Colon (tissue), 2 donors: ENCODE measurements around the gene EGFR.

ENCODE experiments used
- FAIRE-seq: peaks from 2 replicates; lab custom pipeline; 2012; peaks lifted over from hg19 to GRCh38; lab: Jason Lieb, UNC
- donor health status: control.
- donor health status: control.

The EGFR gene

DNA sequence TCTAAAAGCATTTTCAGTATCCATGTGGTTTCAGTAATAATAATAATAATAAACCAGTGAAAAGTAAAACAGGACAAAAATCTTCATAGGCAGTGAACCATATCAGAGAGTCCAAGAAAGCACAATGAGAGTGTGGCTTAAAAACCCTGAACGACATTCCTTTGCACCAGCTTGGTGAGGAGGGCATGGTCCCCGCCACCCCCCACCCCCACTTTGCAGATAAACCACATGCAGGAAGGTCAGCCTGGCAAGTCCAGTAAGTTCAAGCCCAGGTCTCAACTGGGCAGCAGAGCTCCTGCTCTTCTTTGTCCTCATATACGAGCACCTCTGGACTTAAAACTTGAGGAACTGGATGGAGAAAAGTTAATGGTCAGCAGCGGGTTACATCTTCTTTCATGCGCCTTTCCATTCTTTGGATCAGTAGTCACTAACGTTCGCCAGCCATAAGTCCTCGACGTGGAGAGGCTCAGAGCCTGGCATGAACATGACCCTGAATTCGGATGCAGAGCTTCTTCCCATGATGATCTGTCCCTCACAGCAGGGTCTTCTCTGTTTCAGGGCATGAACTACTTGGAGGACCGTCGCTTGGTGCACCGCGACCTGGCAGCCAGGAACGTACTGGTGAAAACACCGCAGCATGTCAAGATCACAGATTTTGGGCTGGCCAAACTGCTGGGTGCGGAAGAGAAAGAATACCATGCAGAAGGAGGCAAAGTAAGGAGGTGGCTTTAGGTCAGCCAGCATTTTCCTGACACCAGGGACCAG, 172.5 kb downstream of the EGFR start:
- FAIRE-seq = no peak

DNA sequence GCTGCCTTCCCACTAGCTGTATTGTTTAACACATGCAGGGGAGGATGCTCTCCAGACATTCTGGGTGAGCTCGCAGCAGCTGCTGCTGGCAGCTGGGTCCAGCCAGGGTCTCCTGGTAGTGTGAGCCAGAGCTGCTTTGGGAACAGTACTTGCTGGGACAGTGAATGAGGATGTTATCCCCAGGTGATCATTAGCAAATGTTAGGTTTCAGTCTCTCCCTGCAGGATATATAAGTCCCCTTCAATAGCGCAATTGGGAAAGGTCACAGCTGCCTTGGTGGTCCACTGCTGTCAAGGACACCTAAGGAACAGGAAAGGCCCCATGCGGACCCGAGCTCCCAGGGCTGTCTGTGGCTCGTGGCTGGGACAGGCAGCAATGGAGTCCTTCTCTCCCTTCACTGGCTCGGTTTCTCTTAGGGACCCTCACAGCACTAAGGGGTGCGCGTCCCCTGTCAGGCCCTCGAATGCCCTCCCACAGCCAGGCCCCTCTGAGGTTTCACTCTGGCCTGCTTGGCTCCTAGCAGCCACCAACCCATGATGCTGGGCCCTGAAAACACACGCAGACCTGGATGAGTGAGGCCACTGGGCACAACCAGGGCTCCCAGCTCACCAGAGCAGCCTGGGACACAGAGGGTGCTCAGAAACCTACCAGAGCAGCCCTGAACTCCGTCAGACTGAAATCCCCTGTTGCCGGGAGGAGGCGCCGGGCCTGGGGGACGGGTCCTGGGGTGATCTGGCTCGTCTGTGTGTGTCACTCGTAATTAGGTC, 173.3 kb downstream of the EGFR start:
- FAIRE-seq = no peak

DNA sequence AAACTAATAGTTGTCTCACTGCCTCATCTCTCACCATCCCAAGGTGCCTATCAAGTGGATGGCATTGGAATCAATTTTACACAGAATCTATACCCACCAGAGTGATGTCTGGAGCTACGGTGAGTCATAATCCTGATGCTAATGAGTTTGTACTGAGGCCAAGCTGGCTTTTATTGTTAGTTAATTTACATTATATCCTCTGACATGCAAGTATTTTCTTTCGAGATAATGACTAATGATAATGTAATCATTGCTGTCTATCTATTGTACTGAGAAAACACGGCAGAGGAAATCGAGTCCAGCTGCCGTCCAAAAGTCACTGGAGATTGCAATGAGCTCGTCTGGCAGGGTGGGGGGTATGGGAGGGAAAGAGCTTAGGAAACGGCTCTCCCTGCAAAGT, 173.9 kb downstream of the EGFR start:
- FAIRE-seq = no peak

DNA sequence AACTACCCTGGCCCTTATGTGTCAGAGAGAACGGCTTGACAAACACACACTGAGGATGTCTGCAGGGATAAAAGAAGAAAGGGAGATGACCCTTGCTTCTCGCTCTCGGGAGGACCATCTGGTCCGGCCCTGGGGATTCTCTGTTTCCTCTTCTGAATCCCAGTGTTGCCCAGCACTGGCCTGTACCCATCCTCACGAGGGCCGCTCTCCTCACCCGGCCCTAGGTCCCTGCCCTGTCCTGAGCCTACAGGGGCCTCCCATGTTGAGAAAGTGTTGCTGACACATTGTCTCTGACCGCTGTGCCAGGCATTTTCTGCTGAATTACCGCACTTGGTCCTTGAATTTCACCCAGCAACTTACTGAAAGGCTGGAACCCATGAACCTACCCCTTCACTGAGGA, 174.4 kb downstream of the EGFR start:
- FAIRE-seq = no peak

DNA sequence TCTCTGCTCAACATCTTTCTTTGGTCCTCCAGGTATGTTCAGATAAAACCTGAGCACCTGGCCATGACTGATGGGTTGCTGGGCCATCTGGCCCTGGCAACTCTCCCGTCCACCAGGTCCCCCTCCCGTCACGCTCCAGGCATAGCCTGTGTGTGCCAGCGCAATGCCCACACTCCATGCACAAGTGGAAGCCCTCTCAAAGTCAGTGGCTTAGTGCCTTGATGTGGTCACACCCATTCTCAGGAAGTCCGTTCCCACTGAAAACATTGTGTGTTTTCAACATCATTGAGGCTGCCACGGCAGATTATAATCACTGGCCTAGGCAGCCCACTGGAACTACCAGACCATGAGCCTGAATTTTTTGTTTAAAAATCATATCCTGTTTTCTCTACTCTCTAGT, 175.7 kb downstream of the EGFR start:
- no peak for FAIRE-seq

DNA sequence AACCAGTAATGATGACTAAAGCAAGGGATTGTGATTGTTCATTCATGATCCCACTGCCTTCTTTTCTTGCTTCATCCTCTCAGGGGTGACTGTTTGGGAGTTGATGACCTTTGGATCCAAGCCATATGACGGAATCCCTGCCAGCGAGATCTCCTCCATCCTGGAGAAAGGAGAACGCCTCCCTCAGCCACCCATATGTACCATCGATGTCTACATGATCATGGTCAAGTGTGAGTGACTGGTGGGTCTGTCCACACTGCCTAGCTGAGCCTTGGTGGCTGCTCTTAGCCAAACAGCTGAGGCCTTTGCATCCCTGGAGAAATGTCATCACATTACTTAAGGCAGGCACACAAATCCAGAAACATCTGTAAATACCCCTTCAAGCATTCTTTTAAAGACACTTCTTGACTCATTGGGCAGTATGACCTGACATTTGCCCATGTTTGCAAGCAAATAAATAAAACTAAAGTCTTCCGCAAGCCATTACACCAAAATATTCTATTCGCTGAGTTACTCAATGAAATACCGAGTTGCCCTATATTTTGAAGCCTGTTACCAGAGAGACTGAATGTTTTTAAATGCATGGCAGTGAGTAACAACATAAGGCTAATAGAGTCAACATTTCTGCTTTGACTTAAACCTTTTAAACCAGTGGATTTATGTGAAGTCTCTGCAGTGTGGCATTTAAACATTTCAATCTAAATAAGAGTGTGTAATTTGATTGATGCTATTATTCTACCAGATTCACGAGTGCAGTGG, 180.0 kb downstream of the EGFR start:
- FAIRE-seq = no peak

DNA sequence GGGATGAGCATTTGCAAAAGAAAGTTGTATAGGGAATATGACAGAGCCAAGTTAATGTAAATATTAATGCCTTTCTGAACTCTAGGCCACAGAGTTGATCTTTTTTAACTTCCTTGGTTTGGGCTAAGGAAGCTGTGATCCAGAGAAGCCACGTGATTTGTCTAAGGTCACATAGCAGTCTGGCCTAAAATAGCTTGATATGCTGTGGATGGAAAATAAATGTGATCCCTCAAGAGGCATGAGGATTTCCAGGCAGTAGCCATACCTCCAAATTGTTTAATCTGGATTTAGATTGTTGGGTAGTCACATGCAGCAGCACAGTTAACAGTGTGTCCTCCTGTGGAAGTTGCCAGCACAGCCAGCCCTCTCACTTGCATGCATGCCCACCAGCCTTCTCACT, 180.6 kb downstream of the EGFR start:
- FAIRE-seq = no peak

DNA sequence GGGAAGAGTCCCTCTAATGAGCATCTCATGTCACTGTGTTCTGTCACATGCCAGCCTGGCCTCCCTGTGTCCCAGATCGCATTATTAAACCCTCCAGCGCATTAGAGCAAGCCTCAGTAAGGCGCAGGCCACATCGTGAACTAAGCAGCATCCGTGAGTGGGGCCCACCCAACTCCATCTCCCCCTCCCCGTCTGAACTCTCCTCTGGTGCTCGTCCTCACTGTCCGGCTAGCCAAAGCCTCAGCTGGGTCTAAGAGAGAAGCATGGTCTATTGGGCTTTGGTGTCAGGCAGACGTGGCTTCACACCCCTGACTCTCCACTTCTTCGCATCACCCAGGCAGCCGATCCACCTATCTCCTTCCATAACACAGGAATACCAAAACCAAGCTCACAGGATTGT, 181.6 kb downstream of the EGFR start:
- FAIRE-seq = no peak

DNA sequence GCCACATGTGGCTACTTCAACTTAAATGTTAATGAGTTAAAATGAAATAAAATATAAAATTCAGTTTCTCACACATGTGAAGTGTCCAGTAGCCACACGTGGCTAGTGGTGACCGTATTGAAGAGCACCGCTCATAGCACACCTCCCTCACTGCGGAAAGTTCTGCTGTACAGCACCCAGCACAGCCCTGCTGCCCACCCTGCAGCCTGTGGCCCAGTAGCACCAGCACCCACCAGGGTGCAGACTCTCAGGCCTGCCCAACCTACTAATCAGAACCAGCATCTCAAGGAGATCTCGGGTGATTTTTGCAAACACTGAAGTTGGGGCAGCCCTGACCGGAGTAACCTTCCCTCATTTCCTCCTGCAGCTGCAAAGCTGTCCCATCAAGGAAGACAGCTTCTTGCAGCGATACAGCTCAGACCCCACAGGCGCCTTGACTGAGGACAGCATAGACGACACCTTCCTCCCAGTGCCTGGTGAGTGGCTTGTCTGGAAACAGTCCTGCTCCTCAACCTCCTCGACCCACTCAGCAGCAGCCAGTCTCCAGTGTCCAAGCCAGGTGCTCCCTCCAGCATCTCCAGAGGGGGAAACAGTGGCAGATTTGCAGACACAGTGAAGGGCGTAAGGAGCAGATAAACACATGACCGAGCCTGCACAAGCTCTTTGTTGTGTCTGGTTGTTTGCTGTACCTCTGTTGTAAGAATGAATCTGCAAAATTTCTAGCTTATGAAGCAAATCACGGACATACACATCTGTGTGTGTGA, 183.5 kb downstream of the EGFR start:
- FAIRE-seq = no peak

DNA sequence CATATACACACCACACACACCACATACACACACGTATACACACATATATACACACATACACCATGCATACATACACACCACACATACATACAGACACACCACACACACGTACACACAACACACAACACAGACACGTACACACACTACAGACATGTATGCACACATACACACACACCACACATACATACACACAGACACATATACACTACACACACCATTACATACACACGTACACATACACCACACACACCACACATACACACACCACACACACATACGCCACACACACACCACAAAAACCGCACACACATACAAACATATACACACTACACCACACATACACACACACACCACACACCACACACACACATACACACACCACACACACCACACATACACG, 184.5 kb downstream of the EGFR start:
- no peak for FAIRE-seq

DNA sequence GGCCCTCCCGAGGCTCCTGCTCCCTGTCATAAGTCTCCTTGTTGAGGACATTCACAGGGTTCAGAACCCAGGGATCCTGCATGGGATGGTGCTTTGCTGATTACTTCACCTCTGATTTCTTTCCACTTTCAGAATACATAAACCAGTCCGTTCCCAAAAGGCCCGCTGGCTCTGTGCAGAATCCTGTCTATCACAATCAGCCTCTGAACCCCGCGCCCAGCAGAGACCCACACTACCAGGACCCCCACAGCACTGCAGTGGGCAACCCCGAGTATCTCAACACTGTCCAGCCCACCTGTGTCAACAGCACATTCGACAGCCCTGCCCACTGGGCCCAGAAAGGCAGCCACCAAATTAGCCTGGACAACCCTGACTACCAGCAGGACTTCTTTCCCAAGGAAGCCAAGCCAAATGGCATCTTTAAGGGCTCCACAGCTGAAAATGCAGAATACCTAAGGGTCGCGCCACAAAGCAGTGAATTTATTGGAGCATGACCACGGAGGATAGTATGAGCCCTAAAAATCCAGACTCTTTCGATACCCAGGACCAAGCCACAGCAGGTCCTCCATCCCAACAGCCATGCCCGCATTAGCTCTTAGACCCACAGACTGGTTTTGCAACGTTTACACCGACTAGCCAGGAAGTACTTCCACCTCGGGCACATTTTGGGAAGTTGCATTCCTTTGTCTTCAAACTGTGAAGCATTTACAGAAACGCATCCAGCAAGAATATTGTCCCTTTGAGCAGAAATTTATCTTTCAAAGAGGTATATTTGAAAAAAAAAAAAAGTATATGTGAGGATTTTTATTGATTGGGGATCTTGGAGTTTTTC, 186.5 kb downstream of the EGFR start:
- no peak for FAIRE-seq

DNA sequence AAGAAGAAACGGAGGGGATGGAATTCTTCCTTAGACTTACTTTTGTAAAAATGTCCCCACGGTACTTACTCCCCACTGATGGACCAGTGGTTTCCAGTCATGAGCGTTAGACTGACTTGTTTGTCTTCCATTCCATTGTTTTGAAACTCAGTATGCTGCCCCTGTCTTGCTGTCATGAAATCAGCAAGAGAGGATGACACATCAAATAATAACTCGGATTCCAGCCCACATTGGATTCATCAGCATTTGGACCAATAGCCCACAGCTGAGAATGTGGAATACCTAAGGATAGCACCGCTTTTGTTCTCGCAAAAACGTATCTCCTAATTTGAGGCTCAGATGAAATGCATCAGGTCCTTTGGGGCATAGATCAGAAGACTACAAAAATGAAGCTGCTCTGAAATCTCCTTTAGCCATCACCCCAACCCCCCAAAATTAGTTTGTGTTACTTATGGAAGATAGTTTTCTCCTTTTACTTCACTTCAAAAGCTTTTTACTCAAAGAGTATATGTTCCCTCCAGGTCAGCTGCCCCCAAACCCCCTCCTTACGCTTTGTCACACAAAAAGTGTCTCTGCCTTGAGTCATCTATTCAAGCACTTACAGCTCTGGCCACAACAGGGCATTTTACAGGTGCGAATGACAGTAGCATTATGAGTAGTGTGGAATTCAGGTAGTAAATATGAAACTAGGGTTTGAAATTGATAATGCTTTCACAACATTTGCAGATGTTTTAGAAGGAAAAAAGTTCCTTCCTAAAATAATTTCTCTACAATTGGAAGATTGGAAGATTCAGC, 187.6 kb downstream of the EGFR start:
- FAIRE-seq = no peak

DNA sequence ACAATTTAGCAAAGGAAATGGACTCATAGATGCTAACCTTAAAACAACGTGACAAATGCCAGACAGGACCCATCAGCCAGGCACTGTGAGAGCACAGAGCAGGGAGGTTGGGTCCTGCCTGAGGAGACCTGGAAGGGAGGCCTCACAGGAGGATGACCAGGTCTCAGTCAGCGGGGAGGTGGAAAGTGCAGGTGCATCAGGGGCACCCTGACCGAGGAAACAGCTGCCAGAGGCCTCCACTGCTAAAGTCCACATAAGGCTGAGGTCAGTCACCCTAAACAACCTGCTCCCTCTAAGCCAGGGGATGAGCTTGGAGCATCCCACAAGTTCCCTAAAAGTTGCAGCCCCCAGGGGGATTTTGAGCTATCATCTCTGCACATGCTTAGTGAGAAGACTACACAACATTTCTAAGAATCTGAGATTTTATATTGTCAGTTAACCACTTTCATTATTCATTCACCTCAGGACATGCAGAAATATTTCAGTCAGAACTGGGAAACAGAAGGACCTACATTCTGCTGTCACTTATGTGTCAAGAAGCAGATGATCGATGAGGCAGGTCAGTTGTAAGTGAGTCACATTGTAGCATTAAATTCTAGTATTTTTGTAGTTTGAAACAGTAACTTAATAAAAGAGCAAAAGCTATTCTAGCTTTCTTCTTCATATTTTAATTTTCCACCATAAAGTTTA, 188.8 kb downstream of the EGFR start:
- no peak for FAIRE-seq

DNA sequence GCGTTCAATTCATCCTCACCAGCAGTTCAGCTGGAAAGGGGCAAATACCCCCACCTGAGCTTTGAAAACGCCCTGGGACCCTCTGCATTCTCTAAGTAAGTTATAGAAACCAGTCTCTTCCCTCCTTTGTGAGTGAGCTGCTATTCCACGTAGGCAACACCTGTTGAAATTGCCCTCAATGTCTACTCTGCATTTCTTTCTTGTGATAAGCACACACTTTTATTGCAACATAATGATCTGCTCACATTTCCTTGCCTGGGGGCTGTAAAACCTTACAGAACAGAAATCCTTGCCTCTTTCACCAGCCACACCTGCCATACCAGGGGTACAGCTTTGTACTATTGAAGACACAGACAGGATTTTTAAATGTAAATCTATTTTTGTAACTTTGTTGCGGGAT, 190.5 kb downstream of the EGFR start:
- FAIRE-seq = no peak

DNA sequence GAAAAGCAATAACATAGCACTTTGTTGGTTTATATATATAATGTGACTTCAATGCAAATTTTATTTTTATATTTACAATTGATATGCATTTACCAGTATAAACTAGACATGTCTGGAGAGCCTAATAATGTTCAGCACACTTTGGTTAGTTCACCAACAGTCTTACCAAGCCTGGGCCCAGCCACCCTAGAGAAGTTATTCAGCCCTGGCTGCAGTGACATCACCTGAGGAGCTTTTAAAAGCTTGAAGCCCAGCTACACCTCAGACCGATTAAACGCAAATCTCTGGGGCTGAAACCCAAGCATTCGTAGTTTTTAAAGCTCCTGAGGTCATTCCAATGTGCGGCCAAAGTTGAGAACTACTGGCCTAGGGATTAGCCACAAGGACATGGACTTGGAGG, 191.4 kb downstream of the EGFR start:
- FAIRE-seq = no peak

DNA sequence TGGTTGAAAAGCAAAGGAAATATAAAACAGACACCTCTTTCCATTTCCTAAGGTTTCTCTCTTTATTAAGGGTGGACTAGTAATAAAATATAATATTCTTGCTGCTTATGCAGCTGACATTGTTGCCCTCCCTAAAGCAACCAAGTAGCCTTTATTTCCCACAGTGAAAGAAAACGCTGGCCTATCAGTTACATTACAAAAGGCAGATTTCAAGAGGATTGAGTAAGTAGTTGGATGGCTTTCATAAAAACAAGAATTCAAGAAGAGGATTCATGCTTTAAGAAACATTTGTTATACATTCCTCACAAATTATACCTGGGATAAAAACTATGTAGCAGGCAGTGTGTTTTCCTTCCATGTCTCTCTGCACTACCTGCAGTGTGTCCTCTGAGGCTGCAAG, 191.9 kb downstream of the EGFR start:
- no peak for FAIRE-seq

DNA sequence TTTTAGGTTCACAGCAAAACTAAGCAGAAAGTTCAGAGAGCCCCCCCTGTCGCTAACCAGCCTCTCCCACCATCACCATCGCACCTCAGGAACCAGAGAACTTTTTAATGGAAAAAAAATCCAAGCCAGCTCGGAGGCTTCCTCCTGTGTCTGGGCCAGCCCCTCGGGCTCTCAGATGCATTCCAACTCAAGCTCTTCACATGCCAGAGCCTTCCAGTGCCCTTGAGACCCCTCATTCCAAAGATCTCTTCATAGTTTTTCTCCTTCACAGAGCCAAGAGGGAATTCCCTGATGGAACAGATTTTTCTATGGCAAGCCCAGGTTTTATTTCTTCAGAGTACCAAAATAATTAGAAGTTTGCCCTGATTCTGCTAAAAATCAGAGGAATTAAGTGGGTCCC, 192.9 kb downstream of the EGFR start:
- FAIRE-seq = no peak

DNA sequence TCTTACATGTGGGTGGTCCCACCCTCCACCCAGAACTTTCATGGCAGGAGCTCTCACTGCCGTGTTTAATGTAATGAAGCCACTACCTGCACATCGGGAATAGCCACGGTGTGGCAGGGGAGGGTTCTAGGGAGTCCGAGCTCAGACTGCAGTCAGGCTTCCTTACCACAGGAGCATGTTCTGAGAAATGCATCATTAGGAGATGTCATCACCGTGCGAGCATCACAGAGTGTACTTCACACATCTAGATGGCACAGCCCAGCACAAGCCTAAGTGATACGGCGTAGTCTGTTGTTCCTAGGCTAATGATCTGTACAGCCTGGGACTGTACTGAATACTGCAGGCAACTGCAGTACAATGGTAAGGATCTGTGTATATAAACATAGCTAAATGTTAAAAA, 193.4 kb downstream of the EGFR start:
- FAIRE-seq = no peak

DNA sequence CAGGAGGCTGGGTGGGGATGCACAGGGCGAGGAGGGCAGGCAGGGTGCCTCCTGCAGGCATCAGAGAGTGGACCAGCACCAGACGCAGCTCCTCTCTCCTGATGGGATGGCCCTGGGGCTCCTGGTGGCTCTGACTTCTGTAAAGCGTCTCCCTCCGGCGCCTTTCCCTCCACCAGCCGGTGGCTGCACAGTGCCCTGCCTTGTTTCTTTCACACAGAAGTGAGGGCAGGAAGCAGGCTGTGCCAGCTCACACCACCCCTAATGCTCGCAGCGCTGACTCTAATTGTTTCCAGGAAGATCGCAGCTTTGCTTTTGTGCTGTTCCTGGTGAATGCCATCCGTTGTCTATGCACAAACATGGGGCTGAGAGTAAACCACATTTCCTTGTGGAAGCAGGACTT, 194.0 kb downstream of the EGFR start:
- FAIRE-seq = no peak

DNA sequence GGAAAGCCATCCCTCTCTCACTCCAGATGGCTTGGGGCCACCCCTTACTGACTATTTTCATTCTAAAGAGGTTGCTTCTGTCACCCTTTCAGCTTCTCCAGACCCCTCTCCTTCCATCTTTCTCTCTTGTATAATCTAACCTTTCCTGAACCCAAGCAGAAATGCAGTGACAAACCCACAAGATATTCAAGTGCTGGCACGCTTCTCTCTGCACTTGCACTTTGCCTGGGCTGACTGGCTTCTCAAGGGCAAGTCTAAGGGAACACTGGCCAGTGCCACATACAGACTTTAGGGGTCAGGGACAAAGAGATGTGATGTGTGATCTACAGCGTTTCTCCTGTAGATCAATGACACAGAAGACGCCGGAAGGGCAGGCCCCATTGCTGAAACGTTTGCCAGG, 195.9 kb downstream of the EGFR start:
- FAIRE-seq = no peak
